Coronary artery (tissue), 2 donors: ENCODE results near the gene FRYL.
"Not testable (repeated sequence)": the region's sequence is repeated elsewhere in the genome, so short reads cannot be mapped to it uniquely, and the experiment has no call there.

ENCODE experiments used
- DNase-seq: peaks from one replicate; pipeline ENCODE4 v3.0.0-alpha.2; 2017; ENCODE audit warnings: low spot score
- H3K27ac ChIP-seq, 2 donors: fragments of 200-600 bp; sonication (generic); one replicate each; pipeline ENCODE4 v1.5.1; 2016 to 2019
- H3K4me3 ChIP-seq: fragments of 200-600 bp; sonication (generic); 2 replicates; pipeline ENCODE4 v1.5.1; 2016; ENCODE audit warnings: mild to moderate bottlenecking, moderate library complexity
- TF ChIP-seq, protein P1 (sequence below): fragments of 200-600 bp; sonication (generic); IDR thresholded peaks from one replicate; pipeline ENCODE4 v1.5.1; 2019; ENCODE audit warnings: antibody characterized with exemption

Gene FRYL

DNA sequence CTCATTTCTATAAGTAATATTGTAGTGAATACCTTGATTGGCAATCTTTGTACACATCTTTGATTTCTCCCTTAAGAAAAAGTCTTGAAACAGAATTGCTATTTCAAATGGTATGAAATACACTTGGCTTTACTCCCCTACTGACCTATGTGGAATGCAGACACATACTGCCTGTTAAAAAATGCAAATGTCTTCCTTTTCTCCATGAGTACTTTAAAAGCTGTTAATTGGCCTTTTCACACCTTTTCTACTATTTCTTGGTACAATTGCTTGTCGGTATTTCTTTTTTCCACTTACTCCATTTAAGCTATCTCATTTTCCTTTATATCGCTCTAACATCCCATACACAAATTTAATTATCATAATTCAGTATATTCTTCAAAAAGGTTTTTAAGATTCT, 87.2 kb downstream of the FRYL start:
- no peak for DNase-seq
- TF ChIP-seq, protein P1, sequence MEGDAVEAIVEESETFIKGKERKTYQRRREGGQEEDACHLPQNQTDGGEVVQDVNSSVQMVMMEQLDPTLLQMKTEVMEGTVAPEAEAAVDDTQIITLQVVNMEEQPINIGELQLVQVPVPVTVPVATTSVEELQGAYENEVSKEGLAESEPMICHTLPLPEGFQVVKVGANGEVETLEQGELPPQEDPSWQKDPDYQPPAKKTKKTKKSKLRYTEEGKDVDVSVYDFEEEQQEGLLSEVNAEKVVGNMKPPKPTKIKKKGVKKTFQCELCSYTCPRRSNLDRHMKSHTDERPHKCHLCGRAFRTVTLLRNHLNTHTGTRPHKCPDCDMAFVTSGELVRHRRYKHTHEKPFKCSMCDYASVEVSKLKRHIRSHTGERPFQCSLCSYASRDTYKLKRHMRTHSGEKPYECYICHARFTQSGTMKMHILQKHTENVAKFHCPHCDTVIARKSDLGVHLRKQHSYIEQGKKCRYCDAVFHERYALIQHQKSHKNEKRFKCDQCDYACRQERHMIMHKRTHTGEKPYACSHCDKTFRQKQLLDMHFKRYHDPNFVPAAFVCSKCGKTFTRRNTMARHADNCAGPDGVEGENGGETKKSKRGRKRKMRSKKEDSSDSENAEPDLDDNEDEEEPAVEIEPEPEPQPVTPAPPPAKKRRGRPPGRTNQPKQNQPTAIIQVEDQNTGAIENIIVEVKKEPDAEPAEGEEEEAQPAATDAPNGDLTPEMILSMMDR: no peak

DNA sequence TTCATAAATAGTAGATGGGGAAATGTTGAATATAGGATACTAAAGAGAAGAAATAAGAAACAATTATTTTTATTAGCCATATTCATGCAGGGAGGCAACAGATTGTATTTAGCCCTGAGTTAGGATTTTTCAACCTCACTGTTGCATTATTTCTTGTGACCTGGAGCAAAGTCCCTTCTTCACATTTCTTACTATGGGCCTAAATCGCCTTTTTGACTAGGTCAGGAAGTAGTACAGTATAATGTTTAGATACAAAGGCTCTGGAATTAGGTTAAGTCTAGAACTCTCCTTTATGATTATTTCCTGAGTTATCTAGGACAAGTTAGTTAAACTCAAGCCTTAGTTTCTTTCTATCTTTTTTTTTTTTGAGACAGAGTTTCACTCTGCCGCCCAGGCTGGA, 88.0 kb downstream of the FRYL start:
- Histone ChIP-seq H3K27ac (no peak overlapping the region), H3K4me3 (no peak overlapping the region)
- TF ChIP-seq, protein P1: no peak
- DNase-seq: no peak

More for the DNA sequence above, 87.2 kb downstream of the FRYL start:
- Histone ChIP-seq H3K4me3 (no peak overlapping the region), H3K27ac (no peak overlapping the region)

DNA sequence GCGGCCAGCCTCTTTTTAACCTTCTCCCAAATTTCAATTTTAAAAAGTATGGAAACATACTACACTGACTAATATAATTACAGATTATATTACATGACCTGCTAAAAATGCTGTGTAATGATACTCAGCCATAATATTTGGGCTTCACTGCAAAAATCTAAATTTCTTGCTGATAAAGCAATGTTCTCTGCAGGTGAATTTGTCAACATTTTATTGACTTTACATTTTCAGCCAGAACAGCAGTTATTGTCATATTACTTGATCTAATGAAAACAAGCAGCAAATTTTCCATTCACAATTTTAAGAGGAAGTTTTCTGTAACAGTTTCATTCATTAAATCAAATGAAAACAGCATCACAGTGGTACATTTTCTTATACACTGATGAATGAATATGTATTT, 91.1 kb downstream of the FRYL start:
- no peak for DNase-seq
- Histone ChIP-seq H3K27ac (no peak overlapping the region), H3K4me3 (no peak overlapping the region)
- TF ChIP-seq, protein P1: no peak

DNA sequence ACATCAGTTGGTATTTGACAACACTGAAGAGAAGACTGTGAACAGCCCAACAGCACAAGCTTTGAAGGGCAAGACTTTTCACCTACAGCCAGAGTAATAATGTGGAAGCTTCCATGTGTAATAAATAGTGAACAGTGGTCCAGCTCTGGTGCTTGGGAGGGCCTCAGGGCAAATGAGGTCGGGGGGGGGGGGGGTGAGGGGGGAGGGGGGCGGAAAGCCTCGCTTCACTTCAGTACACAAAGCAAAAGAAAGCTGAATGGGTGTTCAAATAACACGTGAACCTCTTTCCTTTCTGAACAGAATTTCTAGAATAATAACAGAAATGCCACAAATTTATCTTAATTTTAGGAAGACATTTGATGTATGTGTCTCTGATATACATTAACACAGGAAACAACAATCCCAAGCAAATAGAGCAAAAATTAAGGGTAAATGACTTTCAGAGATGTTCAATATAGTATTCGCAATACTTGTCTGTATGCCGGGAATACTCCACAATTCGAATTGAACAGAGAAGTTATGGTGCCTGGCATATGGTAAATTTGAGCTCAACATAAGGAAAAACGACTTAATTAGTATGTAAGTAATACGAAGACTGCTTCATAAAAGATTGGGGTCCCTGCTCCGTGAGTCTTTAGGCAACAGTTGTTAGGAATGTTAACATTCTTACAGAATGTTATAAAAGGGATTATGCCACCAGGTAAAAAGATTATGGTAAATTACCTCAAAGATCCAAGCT, 92.6 kb downstream of the FRYL start:
- Histone ChIP-seq H3K4me3 (no peak overlapping the region), H3K27ac (no peak overlapping the region)
- TF ChIP-seq, protein P1: no peak
- DNase-seq: no peak

DNA sequence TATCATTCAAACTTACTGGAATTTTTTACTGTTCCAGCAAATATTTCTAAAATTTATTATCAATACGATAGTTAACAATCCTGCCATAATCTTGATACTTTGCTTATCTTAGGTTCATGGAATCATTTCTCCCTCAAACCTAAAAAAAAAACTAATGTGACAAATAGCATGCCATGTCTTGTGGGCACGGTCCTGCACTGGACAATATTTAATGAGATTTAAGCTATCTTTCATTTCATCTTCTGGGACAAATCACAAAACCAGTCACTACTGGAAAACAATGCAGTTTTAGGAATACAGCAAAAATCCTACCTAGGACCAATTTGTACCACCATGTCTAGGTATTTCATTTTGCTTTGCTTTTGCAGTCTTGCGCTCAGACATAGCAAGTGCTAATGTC, 93.7 kb downstream of the FRYL start:
- H3K27ac ChIP-seq: no peak overlapping the region
- DNase-seq: no peak
- TF ChIP-seq, protein P1: no peak

DNA sequence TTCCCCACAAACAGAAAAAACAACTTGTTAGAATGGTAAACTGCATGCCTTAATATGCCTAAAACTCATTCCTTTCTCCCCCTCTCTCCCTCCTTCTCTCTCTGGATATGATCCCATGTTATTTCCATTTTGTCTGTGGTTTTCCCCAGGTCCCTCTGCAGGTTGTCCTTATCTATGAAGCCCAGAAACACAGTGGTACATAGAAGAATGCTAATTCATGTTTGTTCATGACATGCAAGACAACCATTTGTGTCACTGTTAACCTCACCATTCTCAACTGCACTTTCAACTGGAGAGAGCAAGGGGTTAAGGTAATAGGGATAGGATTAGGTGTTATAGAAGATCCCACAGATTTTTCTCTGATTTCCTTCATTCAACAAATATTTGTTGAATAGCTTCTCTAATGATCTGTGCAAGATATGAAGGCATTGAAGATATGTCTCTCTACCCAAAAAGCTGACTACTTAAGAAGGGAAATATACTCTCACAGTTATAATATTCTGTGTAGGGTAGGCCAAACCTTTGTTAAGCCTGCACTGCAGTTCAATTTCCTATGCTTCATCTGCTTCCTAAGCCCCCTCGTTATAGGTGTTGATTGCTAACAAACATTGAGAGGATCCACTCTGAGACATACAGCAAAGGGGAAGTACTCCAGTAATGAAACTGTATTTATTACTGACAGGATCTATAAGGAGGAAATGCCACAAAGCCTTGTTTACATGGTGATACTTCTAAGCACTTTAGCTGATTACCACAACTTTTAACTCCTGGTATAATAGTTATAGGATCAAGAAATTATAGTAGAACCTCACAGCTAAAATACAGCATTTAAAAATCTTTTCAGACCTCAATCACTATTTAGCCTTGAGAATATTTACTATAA, 96.1 kb downstream of the FRYL start:
- peak overlapping the region in 1 of 2 donors; percentile 0 for H3K27ac ChIP-seq
- no peak overlapping the region for H3K4me3 ChIP-seq
- TF ChIP-seq, protein P1: no peak
- no peak for DNase-seq

More for the DNA sequence above, 93.7 kb downstream of the FRYL start:
- H3K4me3 ChIP-seq: no peak overlapping the region

DNA sequence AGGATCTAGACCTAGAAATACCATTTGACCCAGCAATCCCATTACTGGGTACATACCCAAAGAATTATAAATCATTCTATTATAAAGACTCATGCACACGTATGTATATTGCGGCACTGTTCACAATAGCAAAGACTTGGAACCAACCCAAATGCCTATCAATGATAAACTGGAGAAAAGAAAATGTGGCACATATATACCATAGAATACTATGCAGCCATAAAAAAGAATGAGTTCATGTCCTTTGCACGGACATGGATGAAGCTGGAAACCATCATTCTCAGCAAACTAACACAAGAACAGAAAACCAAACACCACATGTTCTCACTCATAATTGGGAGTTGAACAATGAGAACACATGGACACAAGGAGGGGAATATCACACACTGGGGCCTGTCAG, 97.2 kb downstream of the FRYL start:
- not testable (repeated sequence) for H3K27ac ChIP-seq, H3K4me3 ChIP-seq

More for the DNA sequence above, 97.2 kb downstream of the FRYL start:
- DNase-seq: not testable (repeated sequence)
